Heart left ventricle (tissue), 13 donors: ENCODE data around the gene SERPINA5.

ENCODE experiments used
- POLR2A ChIP-seq, 2 donors: fragments of 450-650 bp; IDR thresholded peaks; one replicate each; pipeline ENCODE4 v1.6.1; 2017; ENCODE audit warnings: antibody characterized with exemption in 2 of 2, mild to moderate bottlenecking in 2 of 2, moderate library complexity in 2 of 2
- TF ChIP-seq, protein P1 (sequence below), 12 donors: fragments of 200-600 bp; sonication (generic) in 4 of 12; IDR thresholded peaks; one replicate each; pipeline versions ENCODE4 v1.5.0 to v1.8.0; 2018 to 2022; ENCODE audit warnings: antibody characterized with exemption in 12 of 12, mild to moderate bottlenecking in 5 of 12
- donor health status: ischemic (EF 13 %, LVEDD 7.1; RV severe dilation, severe dysfunction).
- donor health status: DM: no; HTN: yes; CAD: no.
- donor health status: DM: no; HTN: no; CAD: no.
- donor health status: ischemic (EF 25% LVEDD 6.9; RV normal size, moderate dysfunction).
- donor health status: ischemic (EF 25% LVEDD 5.7; RV mildly dilated, moderate dysfunction).
- donor health status: ischemic (EF 35%, LVEDD 5.7; RV mildly dilated, moderate dysfunction).
- donor health status: nonischemic (EF 11% LVEDD 7.7; RV severe dilation, severe dysfunction).
- donor health status: DM: yes; HTN: yes; CAD: no.
- donor health status: PGD.
- donor health status: ischemic (EF 29% LVEDD 5.4; RV normal size, mild dysfunction).
- donor health status: nonischemic (EF 23%, LVEDD 6.1; RV moderate dilation, normal function).

DNA sequence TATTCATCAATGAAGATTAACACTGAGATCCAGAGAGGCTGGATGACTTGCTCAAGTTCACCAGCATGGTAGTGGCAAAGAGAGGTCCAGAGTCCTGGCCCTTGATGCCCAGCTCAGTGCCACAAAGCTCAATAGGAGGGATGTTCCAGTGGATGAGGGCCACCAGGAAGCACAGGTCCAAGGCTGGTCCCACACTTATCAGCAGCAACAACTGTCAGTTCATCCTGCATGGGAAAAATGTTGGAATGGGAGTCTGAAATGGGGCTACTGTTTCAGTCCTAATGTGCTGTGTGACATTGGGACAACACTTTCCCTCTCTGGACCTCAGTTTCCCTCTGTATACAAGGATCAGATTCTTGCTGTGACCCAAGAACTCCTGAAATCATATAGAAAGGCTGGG, 11.2 kb downstream of the SERPINA5 start:
- TF ChIP-seq, protein P1, sequence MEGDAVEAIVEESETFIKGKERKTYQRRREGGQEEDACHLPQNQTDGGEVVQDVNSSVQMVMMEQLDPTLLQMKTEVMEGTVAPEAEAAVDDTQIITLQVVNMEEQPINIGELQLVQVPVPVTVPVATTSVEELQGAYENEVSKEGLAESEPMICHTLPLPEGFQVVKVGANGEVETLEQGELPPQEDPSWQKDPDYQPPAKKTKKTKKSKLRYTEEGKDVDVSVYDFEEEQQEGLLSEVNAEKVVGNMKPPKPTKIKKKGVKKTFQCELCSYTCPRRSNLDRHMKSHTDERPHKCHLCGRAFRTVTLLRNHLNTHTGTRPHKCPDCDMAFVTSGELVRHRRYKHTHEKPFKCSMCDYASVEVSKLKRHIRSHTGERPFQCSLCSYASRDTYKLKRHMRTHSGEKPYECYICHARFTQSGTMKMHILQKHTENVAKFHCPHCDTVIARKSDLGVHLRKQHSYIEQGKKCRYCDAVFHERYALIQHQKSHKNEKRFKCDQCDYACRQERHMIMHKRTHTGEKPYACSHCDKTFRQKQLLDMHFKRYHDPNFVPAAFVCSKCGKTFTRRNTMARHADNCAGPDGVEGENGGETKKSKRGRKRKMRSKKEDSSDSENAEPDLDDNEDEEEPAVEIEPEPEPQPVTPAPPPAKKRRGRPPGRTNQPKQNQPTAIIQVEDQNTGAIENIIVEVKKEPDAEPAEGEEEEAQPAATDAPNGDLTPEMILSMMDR (IDR thresholded peaks at IDR 0.05): no peak
- TF ChIP-seq POLR2A (IDR thresholded peaks at IDR 0.05): no peak
